K562 (cell line): Measurements from ENCODE around the gene EPB41L4B. TPM values are rescaled to one million over a fixed set of nuclear protein-coding genes. Genes with fewer than 3 reads are reported as not detected.
"Not testable (repeated sequence)": the region's sequence is repeated elsewhere in the genome, so short reads cannot be mapped to it uniquely, and the experiment has no call there.

Source experiments
- ATAC-seq: fragments of 200-7000 bp; cut with Tn5 transposase; 3 replicates; pipeline ENCODE4 v1.9.1; 2020; ENCODE audit warnings: moderate library complexity
- BruUV-seq: library from RNA; stranded (reverse); fragments of 400-500 nt; replicated peaks from 2 replicates; lab custom pipeline; 2021; lab: Mats Ljungman, UMichigan
- CTCF ChIA-PET: fragments of 300-600 bp; formaldehyde crosslinking; extraction: SDS; loops from one replicate; lab custom pipeline; 2021; ENCODE audit warnings: low intra/inter-chr PET ratio; lab: Yijun Ruan, JAX
- POLR2A ChIA-PET: fragments of 300-600, 350-650 bp; sonication (Branson Sonifier 250); formaldehyde crosslinking; extraction: SDS; loops from one replicate; lab custom pipeline; 2021; ENCODE audit warnings: antibody characterized with exemption, inconsistent platforms; lab: Yijun Ruan, JAX
- DNase-seq, 4 experiments: peaks; one replicate each; pipeline versions ENCODE4 v3.0.0 to v3.0.0-alpha.2; 2011 to 2018; ENCODE audit warnings: low spot score in 3 of 4, mixed read lengths in 3 of 4; ENCODE audit errors: extremely low read depth in 1 of 4
- FAIRE-seq: peaks from 2 replicates; lab custom pipeline; 2011; peaks lifted over from hg19 to GRCh38; lab: Jason Lieb, UNC
- H2AFZ ChIP-seq: 2 replicates; pipeline ENCODE4 v1.6.0; 2011; ENCODE audit warnings: low read depth, low read length, control low read depth, inconsistent platforms
- H3K27ac ChIP-seq: fragments of 200-600 bp; 3 replicates; pipeline ENCODE4 v1.8.0; 2011; ENCODE audit warnings: low read depth, mild to moderate bottlenecking, control low read depth, inconsistent platforms, low read length, moderate library complexity, mixed read lengths; ENCODE audit errors: extremely low read depth
- H3K27me3 ChIP-seq, 2 experiments: fragments of 300-600 bp in 1 of 2; 2 replicates in 1 of 2; 3 replicates in 1 of 2; pipeline versions ENCODE4 v1.6.0 to v1.8.0; 2011; ENCODE audit warnings: inconsistent platforms in 2 of 2, low read length in 2 of 2, mild to moderate bottlenecking in 1 of 2, mixed read lengths in 1 of 2, moderate library complexity in 1 of 2; ENCODE audit not compliant: control insufficient read depth in 2 of 2, insufficient read depth in 2 of 2
- H3K36me3 ChIP-seq: fragments of 300-600 bp; 3 replicates; pipeline ENCODE4 v1.8.0; 2011; ENCODE audit warnings: mild to moderate bottlenecking, low read length, inconsistent platforms; ENCODE audit not compliant: control insufficient read depth, insufficient read depth
- H3K4me1 ChIP-seq, 2 experiments: fragments of 200-600 bp in 1 of 2; replicated peaks in 1 of 2; 2 replicates in 1 of 2; 3 replicates in 1 of 2; pipeline versions ENCODE4 v1.5.1 to v1.8.0; 2011; ENCODE audit warnings: inconsistent platforms in 2 of 2, low read length in 2 of 2, mild to moderate bottlenecking in 1 of 2, mixed read lengths in 1 of 2, moderate library complexity in 1 of 2; ENCODE audit not compliant: control insufficient read depth in 2 of 2, insufficient read depth in 2 of 2
- H3K4me2 ChIP-seq: 2 replicates; pipeline ENCODE4 v1.6.1; 2011; ENCODE audit warnings: low read length, control low read depth, inconsistent platforms, mixed read lengths; ENCODE audit not compliant: insufficient read depth
- H3K4me3 ChIP-seq: fragments of 200-600 bp; sonication (generic), shearing (Covaris generic); 2 replicates; pipeline ENCODE4 v1.5.1; 2016; ENCODE audit warnings: control low read depth, inconsistent platforms
- H3K79me2 ChIP-seq: fragments of 200-600 bp; 3 replicates; pipeline ENCODE4 v1.8.0; 2011; ENCODE audit warnings: low read length, inconsistent platforms; ENCODE audit not compliant: control insufficient read depth, insufficient read depth
- H3K9ac ChIP-seq, 2 experiments: 2 replicates each; pipeline versions ENCODE4 v1.6.0 to v1.6.1; 2011; ENCODE audit warnings: low read depth in 2 of 2, low read length in 2 of 2, control low read depth in 1 of 2, inconsistent platforms in 1 of 2, mild to moderate bottlenecking in 1 of 2, mixed read lengths in 1 of 2; ENCODE audit not compliant: insufficient read depth in 1 of 2
- H3K9me1 ChIP-seq: one replicate; pipeline ENCODE4 v1.6.0; 2011; ENCODE audit warnings: inconsistent platforms, mild to moderate bottlenecking, low read length, moderate library complexity; ENCODE audit not compliant: control insufficient read depth, insufficient read depth
- H3K9me3 ChIP-seq: replicated peaks from 2 replicates; pipeline ENCODE4 v1.5.1; 2011; ENCODE audit warnings: low read depth, low read length, inconsistent platforms; ENCODE audit not compliant: control insufficient read depth, insufficient read depth
- H4K20me1 ChIP-seq: replicated peaks from 2 replicates; pipeline ENCODE4 v1.6.1; 2011; ENCODE audit warnings: low read length, inconsistent platforms, mixed read lengths; ENCODE audit not compliant: control insufficient read depth, insufficient read depth
- ETV5 ChIP-seq: sonication (generic); formaldehyde crosslinking; IDR thresholded peaks from 2 replicates; pipeline ENCODE4 v1.4.0; 2020; ENCODE audit warnings: low read depth, mild to moderate bottlenecking, missing genetic modification reagents
- ZNF398 ChIP-seq: fragments of 250-450 bp; sonication (Bioruptor Pico); IDR thresholded peaks from 2 replicates; pipeline ENCODE4 v1.8.0; 2021; ENCODE audit warnings: moderate library complexity, mild to moderate bottlenecking, inconsistent platforms
- ZNF609 ChIP-seq: sonication (generic); formaldehyde crosslinking; IDR thresholded peaks from 2 replicates; pipeline ENCODE4 v1.8.1; 2023; ENCODE audit warnings: missing genetic modification reagents, mild to moderate bottlenecking, borderline replicate concordance
- whole genome bisulfite sequencing: fragments of 100-300 bp; shearing (Covaris generic); methylation state at CpG from one replicate; pipeline ENCODE4 v1.1.6; 2016; ENCODE audit warnings: low coverage, mixed read lengths; ENCODE audit not compliant: insufficient coverage; ENCODE audit errors: missing lambda C conversion rate; 5-methylcytosine and 5-hydroxymethylcytosine counted together
- in situ Hi-C: fragments of 300-500 bp; cut with MboI; formaldehyde crosslinking; loops from 4 replicates; pipeline ENCODE4 v1.15.0; 2018; ENCODE audit warnings: inconsistent platforms, mixed read lengths
- intact Hi-C: fragments of 100-400 bp; cut with micrococcal nuclease; formaldehyde crosslinking; loops from 2 replicates; pipeline ENCODE4 v1.14.2; 2022
- polyA plus RNA-seq, 8 experiments: library from polyadenylated mRNA; depleted of rRNA in 4 of 8; stranded (reverse) in 5 of 8; unstranded in 3 of 8; fragments of >200 nt; fragmentation: Nextera tagmentation in 2 of 8; fragmentation: Illumina TruSeq in 1 of 8; extraction: Ambion mirVana in 2 of 8; extraction: Trizol in 1 of 8; gene quantifications; 2 replicates each; pipeline versions ENCODE4 v1.2.1 to v1.2.3, GENCODE V29; 2011 to 2014; ENCODE audit warnings: inconsistent platforms in 1 of 8, missing spikeins in 1 of 8
- total RNA-seq, 7 experiments: library from RNA; depleted of rRNA in 6 of 7; stranded (reverse); fragments of >200 nt in 6 of 7; fragmentation: Illumina TruSeq in 2 of 7; extraction: Trizol in 2 of 7; gene quantifications; 2 replicates each; pipeline versions ENCODE4 v1.2.1 to v1.2.3, GENCODE V29; 2011 to 2021; ENCODE audit warnings: low replicate concordance in 1 of 7
- TF ChIP-seq, protein P1 (sequence below): sonication (generic); formaldehyde crosslinking; IDR thresholded peaks from 2 replicates; pipeline ENCODE4 v1.8.1; 2022; ENCODE audit warnings: missing genetic modification reagents

The EPB41L4B gene
- total and polyA plus RNA-seq, 9 of the 15 experiments (the other 6 are each of a cell fraction or from before 2014, with no cell fraction given), result 0.09 to 0.38 (median 0.21) TPM

DNA sequence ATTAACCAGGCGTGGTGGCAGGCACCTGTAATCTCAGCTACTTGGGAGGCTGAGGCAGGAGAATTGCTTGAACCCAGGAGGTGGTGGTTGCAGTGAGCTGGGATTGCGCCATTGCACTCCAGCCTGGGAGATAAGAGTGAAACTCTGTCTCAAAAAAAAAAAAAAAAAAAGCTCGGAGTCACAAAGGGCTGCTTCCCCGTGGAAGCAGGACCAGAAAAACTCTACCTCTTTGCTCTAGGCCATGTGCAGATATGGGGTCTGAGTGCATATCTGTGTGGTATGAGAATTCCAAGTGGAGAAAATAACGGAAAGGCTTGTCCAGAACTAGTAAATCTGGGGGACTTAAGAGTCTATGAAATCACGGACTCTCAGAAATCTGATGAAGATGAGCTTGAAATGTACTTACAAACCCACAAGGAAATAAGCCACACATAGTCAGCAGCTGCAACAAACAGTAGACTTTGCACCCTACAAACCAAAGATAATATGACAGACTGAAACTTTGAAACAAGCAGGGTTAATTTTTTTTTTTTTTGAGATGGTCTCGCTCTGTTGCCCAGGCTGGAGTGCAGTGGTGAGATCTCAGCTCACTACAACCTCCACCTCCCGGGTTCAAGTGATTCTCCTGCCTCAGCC, 38.2 kb upstream of the EPB41L4B start:
- H3K4me2 ChIP-seq, H2AFZ ChIP-seq, ATAC-seq, H3K9me3 ChIP-seq, BruUV-seq, DNase-seq, CTCF ChIA-PET, FAIRE-seq, H3K4me3 ChIP-seq, H3K27ac ChIP-seq, intact Hi-C loops, H3K36me3 ChIP-seq, H3K9me1 ChIP-seq, H3K4me1 ChIP-seq, H4K20me1 ChIP-seq, POLR2A ChIA-PET, H3K9ac ChIP-seq, in situ Hi-C loops, H3K79me2 ChIP-seq: not testable (repeated sequence)
- H3K27me3 ChIP-seq, result peaks cover 14 to 29% of the 10 kb centered on the region in 2 experiments; a peak in 4 of 5 replicates
- WGBS, result 2% methylated on average over 6 of the region's 8 CpGs

GRCh38 chr9:109355564-109356297, 34.9 kb upstream of the EPB41L4B start:
- ChIA-PET POLR2A (interaction anchor here (0.6 to 0.7 kb wide), 2 partner anchors 13 to 27 kb away, joined by 3 to 4 read pairs; no protein-coding TSS in a partner anchor), CTCF (no interaction called here)
- ATAC-seq, result no peak
- Histone ChIP-seq H3K9me1 (no peaks in the 10 kb centered on the region), H3K9ac (no peak overlapping the region), H3K4me1 (no peaks in the 10 kb centered on the region), H3K4me2 (no peak overlapping the region), H3K27ac (no peak overlapping the region), H2AFZ (no peak overlapping the region), H4K20me1 (no peaks in the 10 kb centered on the region), H3K9me3 (no peaks in the 10 kb centered on the region), H3K79me2 (no peaks in the 10 kb centered on the region), H3K4me3 (no peak overlapping the region), H3K27me3 (peaks cover 14 to 29% of the 10 kb centered on the region in 2 experiments; a peak in 4 of 5 replicates), H3K36me3 (no peaks in the 10 kb centered on the region)
- no TSS peak for BruUV-seq
- WGBS, result 3% methylated on average over 19 of the region's 21 CpGs
- intact Hi-C loops, result no loop called here
- no peak for DNase-seq
- FAIRE-seq, result no peak
- in situ Hi-C loops, result no loop called here
- no peak for TF ChIP-seq ZNF398
- TF ChIP-seq, protein P1, sequence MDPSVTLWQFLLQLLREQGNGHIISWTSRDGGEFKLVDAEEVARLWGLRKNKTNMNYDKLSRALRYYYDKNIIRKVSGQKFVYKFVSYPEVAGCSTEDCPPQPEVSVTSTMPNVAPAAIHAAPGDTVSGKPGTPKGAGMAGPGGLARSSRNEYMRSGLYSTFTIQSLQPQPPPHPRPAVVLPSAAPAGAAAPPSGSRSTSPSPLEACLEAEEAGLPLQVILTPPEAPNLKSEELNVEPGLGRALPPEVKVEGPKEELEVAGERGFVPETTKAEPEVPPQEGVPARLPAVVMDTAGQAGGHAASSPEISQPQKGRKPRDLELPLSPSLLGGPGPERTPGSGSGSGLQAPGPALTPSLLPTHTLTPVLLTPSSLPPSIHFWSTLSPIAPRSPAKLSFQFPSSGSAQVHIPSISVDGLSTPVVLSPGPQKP (CRISPR knock-in tag), result no peak
- no peak for TF ChIP-seq ETV5 (CRISPR knock-in tag)
- TF ChIP-seq ZNF609, result no peak
